ENCODE results near the gene DNAJC8.
A peak's percentile ranks its signal among the peaks of the same experiment; 100 is the strongest.

Gene DNAJC8

GRCh38 chr1:28175955-28176485 is 56.8 kb downstream of the DNAJC8 start:
- peaks cover 27% of the 10 kb centered on the region for H3F3A ChIP-seq (ENCODE audit: control insufficient read depth, insufficient read depth)
- peak overlapping the region; percentile 69 for H3K4me2 ChIP-seq (ENCODE audit: low read length)
- peak overlapping the region; percentile 75; the same call in 1 of the 2 replicates for H3K27ac ChIP-seq (ENCODE audit: low read depth, low read length)
- peak overlapping the region; percentile 49 for H3K4me3 ChIP-seq (ENCODE audit: low read length)
- peaks cover 81% of the 10 kb centered on the region for H3K4me1 ChIP-seq (ENCODE audit: control insufficient read depth, low read length)
- H3K9me2 ChIP-seq (replicated peaks; ENCODE audit: control insufficient read depth, low read length), result no peaks in the 10 kb centered on the region
- no peaks in the 10 kb centered on the region; the same call in 1 of the 2 replicates for H4K20me1 ChIP-seq (ENCODE audit: control insufficient read depth, insufficient read depth, low read depth, low read length)
- H3K27me3 ChIP-seq (ENCODE audit: control insufficient read depth, low read length), result no peaks in the 10 kb centered on the region
- no peak for TF ChIP-seq EZH2phosphoT487 (IDR thresholded peaks at IDR 0.05; ENCODE audit: borderline replicate concordance, low read length)
- TF ChIP-seq, protein P1, sequence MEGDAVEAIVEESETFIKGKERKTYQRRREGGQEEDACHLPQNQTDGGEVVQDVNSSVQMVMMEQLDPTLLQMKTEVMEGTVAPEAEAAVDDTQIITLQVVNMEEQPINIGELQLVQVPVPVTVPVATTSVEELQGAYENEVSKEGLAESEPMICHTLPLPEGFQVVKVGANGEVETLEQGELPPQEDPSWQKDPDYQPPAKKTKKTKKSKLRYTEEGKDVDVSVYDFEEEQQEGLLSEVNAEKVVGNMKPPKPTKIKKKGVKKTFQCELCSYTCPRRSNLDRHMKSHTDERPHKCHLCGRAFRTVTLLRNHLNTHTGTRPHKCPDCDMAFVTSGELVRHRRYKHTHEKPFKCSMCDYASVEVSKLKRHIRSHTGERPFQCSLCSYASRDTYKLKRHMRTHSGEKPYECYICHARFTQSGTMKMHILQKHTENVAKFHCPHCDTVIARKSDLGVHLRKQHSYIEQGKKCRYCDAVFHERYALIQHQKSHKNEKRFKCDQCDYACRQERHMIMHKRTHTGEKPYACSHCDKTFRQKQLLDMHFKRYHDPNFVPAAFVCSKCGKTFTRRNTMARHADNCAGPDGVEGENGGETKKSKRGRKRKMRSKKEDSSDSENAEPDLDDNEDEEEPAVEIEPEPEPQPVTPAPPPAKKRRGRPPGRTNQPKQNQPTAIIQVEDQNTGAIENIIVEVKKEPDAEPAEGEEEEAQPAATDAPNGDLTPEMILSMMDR (IDR thresholded peaks at IDR 0.05; ENCODE audit: low read depth, low read length, poor library complexity, severe bottlenecking), result no peak
- H3K9me3 ChIP-seq (ENCODE audit: control insufficient read depth, insufficient read depth, low read length), result no peaks in the 10 kb centered on the region
- H3K36me3 ChIP-seq (ENCODE audit: control insufficient read depth, low read length), result peaks cover 4% of the 10 kb centered on the region; the same call in 1 of the 2 replicates
- H3K79me2 ChIP-seq (ENCODE audit: control insufficient read depth, low read length), result no peaks in the 10 kb centered on the region

DNA sequence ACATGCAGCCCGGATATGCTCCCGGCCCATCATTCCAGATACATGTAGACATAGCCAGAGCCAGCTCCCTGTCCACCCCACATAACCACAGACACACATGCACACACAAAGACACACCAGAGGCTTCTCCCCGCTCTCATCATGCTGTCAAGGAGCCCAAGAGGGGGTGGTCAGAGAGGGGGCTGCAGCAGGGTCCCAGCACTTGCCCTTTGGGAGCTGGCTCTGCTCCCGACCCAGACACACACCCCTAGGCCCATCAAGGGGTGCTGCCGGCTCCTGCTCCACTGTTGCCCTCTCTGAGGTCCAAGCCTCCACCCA is 58.9 kb downstream of the DNAJC8 start:
- no peaks in the 10 kb centered on the region for H3K27me3 ChIP-seq (ENCODE audit: control insufficient read depth, low read length)
- H3F3A ChIP-seq (ENCODE audit: control insufficient read depth, insufficient read depth), result peaks cover 30% of the 10 kb centered on the region
- H3K4me3 ChIP-seq (ENCODE audit: low read length), result peak overlapping the region; percentile 49
- TF ChIP-seq, protein P1 (IDR thresholded peaks at IDR 0.05; ENCODE audit: low read depth, low read length, poor library complexity, severe bottlenecking), result no peak
- no peak for TF ChIP-seq EZH2phosphoT487 (IDR thresholded peaks at IDR 0.05; ENCODE audit: borderline replicate concordance, low read length)
- no peaks in the 10 kb centered on the region for H3K9me2 ChIP-seq (replicated peaks; ENCODE audit: control insufficient read depth, low read length)
- H3K4me2 ChIP-seq (ENCODE audit: low read length), result peak overlapping the region; percentile 69
- H3K79me2 ChIP-seq (ENCODE audit: control insufficient read depth, low read length), result no peaks in the 10 kb centered on the region
- no peaks in the 10 kb centered on the region; the same call in 1 of the 2 replicates for H4K20me1 ChIP-seq (ENCODE audit: control insufficient read depth, insufficient read depth, low read depth, low read length)
- peak overlapping the region; percentile 75 for H3K27ac ChIP-seq (ENCODE audit: low read depth, low read length)
- peaks cover 4% of the 10 kb centered on the region; the same call in 1 of the 2 replicates for H3K36me3 ChIP-seq (ENCODE audit: control insufficient read depth, low read length)
- H3K4me1 ChIP-seq (ENCODE audit: control insufficient read depth, low read length), result peaks cover 75% of the 10 kb centered on the region
- H3K9me3 ChIP-seq (ENCODE audit: control insufficient read depth, insufficient read depth, low read length), result no peaks in the 10 kb centered on the region

DNA sequence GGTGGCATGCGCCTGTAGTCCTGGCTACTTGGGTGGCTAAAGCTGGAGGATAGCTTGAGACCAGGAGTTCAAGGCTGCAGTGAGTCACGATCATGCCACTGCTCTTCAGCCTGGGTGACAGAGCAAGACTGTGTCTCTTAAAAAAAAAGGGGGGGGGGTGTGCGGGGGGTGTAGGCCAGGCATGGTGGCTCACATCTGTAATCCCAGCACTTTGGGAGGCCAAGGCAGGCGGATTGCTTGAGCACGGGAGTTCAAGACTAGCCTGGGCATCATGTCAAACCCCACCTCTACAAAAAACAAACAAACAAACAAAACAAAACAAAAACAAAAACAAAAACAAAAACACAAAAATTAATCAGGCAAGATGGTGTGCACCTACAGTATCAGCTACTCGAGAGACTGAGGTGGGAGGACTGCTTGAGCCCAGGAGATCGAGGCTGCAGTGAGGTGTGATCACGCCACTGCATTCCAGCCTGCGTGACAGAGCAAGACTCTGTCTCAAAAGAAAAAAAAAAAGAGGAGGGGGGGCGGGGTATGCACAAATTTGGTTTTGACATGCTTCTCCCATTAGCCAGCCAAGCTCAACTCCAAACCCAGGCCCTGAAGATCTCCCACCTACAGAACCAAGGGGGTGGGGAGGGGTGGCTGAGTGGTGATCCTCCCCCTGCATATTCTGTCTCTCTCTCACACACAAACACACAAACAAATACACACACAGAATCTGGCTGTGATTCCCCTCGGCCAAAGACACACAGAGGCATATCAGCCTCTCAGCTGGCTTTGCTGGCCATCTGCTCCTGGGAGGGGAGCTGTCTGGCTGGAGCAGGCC is 59.5 kb downstream of the DNAJC8 start:
- Histone ChIP-seq H3K79me2 (ENCODE audit: control insufficient read depth, low read length) (no peaks in the 10 kb centered on the region), H3F3A (ENCODE audit: control insufficient read depth, insufficient read depth) (peaks cover 32% of the 10 kb centered on the region), H3K27ac (ENCODE audit: low read depth, low read length) (peak overlapping the region; percentile 75)

More for the DNA sequence above, 59.5 kb downstream of the DNAJC8 start:
- no peaks in the 10 kb centered on the region; the same call in 1 of the 2 replicates for H4K20me1 ChIP-seq (ENCODE audit: control insufficient read depth, insufficient read depth, low read depth, low read length)
- H3K9me3 ChIP-seq (ENCODE audit: control insufficient read depth, insufficient read depth, low read length), result no peaks in the 10 kb centered on the region
- H3K4me2 ChIP-seq (ENCODE audit: low read length), result peak overlapping the region; percentile 69
- no peaks in the 10 kb centered on the region for H3K9me2 ChIP-seq (replicated peaks; ENCODE audit: control insufficient read depth, low read length)
- H3K36me3 ChIP-seq (ENCODE audit: control insufficient read depth, low read length), result peaks cover 4% of the 10 kb centered on the region; the same call in 1 of the 2 replicates
- no peak for TF ChIP-seq EZH2phosphoT487 (IDR thresholded peaks at IDR 0.05; ENCODE audit: borderline replicate concordance, low read length)
- TF ChIP-seq, protein P1 (IDR thresholded peaks at IDR 0.05; ENCODE audit: low read depth, low read length, poor library complexity, severe bottlenecking), result no peak
- H3K4me1 ChIP-seq (ENCODE audit: control insufficient read depth, low read length), result peaks cover 75% of the 10 kb centered on the region
- H3K4me3 ChIP-seq (ENCODE audit: low read length), result peak overlapping the region; percentile 49
- no peaks in the 10 kb centered on the region for H3K27me3 ChIP-seq (ENCODE audit: control insufficient read depth, low read length)

All from DOHH2 (cell line).